ENCODE measurements around the gene WFIKKN1. TPM values are rescaled to one million over a fixed set of nuclear protein-coding genes. Genes with fewer than 3 reads are reported as not detected.

Gene WFIKKN1
- total and polyA plus RNA-seq, 2 of the 4 experiments (the other 2 are of a cell fraction), result 0.10 TPM; not detected in 1

- no peak overlapping the region for H3K4me2 ChIP-seq (ENCODE audit: low read depth, low read length)
- ATAC-seq (ENCODE audit: low read depth) (no peak), DNase-seq (no peak)
- H3K9me3 ChIP-seq (ENCODE audit: control insufficient read depth, insufficient read depth, low read length), result no peaks in the 10 kb centered on the region
- H4K20me1 ChIP-seq (ENCODE audit: insufficient read depth, low read length), result 0 out of 2 replicates have a peak, but pooled peaks cover 3% of the 10 kb centered on the region
- ChIA-PET POLR2A (ENCODE audit: unreplicated experiment) (no interaction called here), CTCF (no interaction called here)
- H4K8ac ChIP-seq (ENCODE audit: low read depth in 2 of 2, low read length in 2 of 2), result no peak overlapping the region
- H2AK9ac ChIP-seq (replicated peaks; ENCODE audit: low read depth, low read length, poor library complexity), result peak overlapping the region; percentile 71
- no peak overlapping the region for H3K56ac ChIP-seq (ENCODE audit: extremely low read depth, insufficient read depth, low read length)
- no peak overlapping the region for H3K14ac ChIP-seq (replicated peaks; ENCODE audit: low read depth, low read length)
- no peak overlapping the region for H3K23ac ChIP-seq (ENCODE audit: low read depth, low read length)
- peaks cover 25% of the 10 kb centered on the region for H3K4me1 ChIP-seq (ENCODE audit: control insufficient read depth, insufficient read depth, low read length)
- no peak overlapping the region for H3K27ac ChIP-seq (ENCODE audit: insufficient read depth, low read length)
- H3K4ac ChIP-seq (ENCODE audit: low read depth, low read length), result no peak overlapping the region; the same call in 1 of the 2 replicates
- WGBS, 2 experiments (ENCODE audit: extremely low coverage in 2 of 2, insufficient read length in 1 of 2), result 64% methylated on average over 14 of the region's 29 CpGs; no CpG with 5 or more reads in 1 of the 2 experiments
- H2AFZ ChIP-seq (replicated peaks; ENCODE audit: low read length, poor library complexity), result no peak overlapping the region
- no peaks in the 10 kb centered on the region; the same call in 1 of the 2 replicates for H3K9me1 ChIP-seq (ENCODE audit: insufficient read depth, low read length)
- no peak overlapping the region for H4K5ac ChIP-seq (ENCODE audit: low read depth, low read length)
- H2BK15ac ChIP-seq (ENCODE audit: low read depth, low read length), result no peak overlapping the region
- BruUV-seq (replicated peaks), result no TSS peak
- TF ChIP-seq CTCF (conservative IDR thresholded peaks at IDR 0.05; ENCODE audit: low read depth, low read length) (no peak), MXI1 (IDR thresholded peaks at IDR 0.05; ENCODE audit: borderline replicate concordance, low read depth, low read length) (no peak), CEBPB (IDR thresholded peaks at IDR 0.05; ENCODE audit: low read depth, low read length) (no peak), ELK1 (IDR thresholded peaks at IDR 0.05; ENCODE audit: borderline replicate concordance, low read depth, low read length) (no peak), RCOR1 (IDR thresholded peaks at IDR 0.05; ENCODE audit: insufficient replicate concordance, low read length) (no peak), FOS (IDR thresholded peaks at IDR 0.05; ENCODE audit: low read depth, low read length) (no peak), SMC3 (IDR thresholded peaks at IDR 0.05; ENCODE audit: low read depth, low read length) (no peak)
- H2BK5ac ChIP-seq (ENCODE audit: low read depth, low read length, poor library complexity, severe bottlenecking), result no peak overlapping the region
- dilution Hi-C loops (cut with HindIII; ENCODE audit: low sequenced_read_pairs, unreplicated experiment) (no loop called here), in situ Hi-C loops (cut with MboI; ENCODE audit: low sequenced_read_pairs) (no loop called here), intact Hi-C loops (cut with micrococcal nuclease) (no loop called here)
- no peak overlapping the region for H2BK20ac ChIP-seq (ENCODE audit: low read depth, low read length)
- H3K79me1 ChIP-seq (ENCODE audit: low read depth in 1 of 2, low read length in 2 of 2), result peaks cover 6 to 29% of the 10 kb centered on the region in 2 experiments; a peak in 2 of 4 replicates
- H3K27me3 ChIP-seq (ENCODE audit: control insufficient read depth, insufficient read depth, low read length), result no peaks in the 10 kb centered on the region
- H4K91ac ChIP-seq (ENCODE audit: insufficient read depth, low read depth, low read length), result no peak overlapping the region; the same call in 1 of the 2 replicates
- no peak overlapping the region for H3K9ac ChIP-seq (ENCODE audit: low read depth, low read length)
- no peak overlapping the region for H3K4me3 ChIP-seq (ENCODE audit: insufficient read depth, low read depth, low read length)
- no peak overlapping the region for H2BK120ac ChIP-seq (ENCODE audit: low read depth, low read length)
- no peak overlapping the region for H3K18ac ChIP-seq (ENCODE audit: low read depth, low read length)
- peaks cover 18% of the 10 kb centered on the region; the same call in 1 of the 2 replicates for H3K36me3 ChIP-seq (ENCODE audit: control insufficient read depth, insufficient read depth, low read length)
- H2AK5ac ChIP-seq (ENCODE audit: low read depth, low read length), result no peak overlapping the region
Observed at GRCh38 chr16:629185-629832, 1.5 kb upstream of the WFIKKN1 start.
